PC-9 (cell line): ENCODE data around the gene NSF.

Experiments
- EZH2 ChIP-seq: fragments of 200-600 bp; sonication (generic); IDR thresholded peaks from 2 replicates; pipeline ENCODE4 v1.8.0; 2017; ENCODE audit warnings: antibody characterized with exemption, low read depth
- TF ChIP-seq, protein P1 (sequence below): fragments of 200-600 bp; sonication (generic); conservative IDR thresholded peaks from 2 replicates; pipeline ENCODE4 v1.6.1; 2017; ENCODE audit warnings: mixed run types, antibody characterized with exemption, mild to moderate bottlenecking, moderate library complexity

DNA sequence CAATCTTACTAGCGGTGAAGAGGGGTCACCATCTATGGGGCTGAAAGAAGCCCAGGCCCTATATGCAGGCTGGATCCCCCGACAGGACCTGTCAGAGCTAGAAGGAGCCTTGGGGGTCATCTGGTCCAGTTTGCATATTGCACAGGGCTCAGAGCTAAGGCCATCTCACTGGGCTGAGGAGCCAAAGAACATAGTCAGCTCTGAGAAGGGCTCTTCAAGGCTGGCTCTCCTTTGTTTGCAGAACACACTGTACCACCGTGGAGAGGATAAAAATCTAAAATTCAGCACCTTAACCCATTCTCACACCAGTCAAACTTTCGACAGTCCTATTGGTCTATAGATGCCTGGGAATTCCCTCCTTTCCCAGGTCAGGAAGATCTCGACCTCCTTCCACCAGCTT is 203.8 kb downstream of the NSF start:
- TF ChIP-seq, protein P1, sequence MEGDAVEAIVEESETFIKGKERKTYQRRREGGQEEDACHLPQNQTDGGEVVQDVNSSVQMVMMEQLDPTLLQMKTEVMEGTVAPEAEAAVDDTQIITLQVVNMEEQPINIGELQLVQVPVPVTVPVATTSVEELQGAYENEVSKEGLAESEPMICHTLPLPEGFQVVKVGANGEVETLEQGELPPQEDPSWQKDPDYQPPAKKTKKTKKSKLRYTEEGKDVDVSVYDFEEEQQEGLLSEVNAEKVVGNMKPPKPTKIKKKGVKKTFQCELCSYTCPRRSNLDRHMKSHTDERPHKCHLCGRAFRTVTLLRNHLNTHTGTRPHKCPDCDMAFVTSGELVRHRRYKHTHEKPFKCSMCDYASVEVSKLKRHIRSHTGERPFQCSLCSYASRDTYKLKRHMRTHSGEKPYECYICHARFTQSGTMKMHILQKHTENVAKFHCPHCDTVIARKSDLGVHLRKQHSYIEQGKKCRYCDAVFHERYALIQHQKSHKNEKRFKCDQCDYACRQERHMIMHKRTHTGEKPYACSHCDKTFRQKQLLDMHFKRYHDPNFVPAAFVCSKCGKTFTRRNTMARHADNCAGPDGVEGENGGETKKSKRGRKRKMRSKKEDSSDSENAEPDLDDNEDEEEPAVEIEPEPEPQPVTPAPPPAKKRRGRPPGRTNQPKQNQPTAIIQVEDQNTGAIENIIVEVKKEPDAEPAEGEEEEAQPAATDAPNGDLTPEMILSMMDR, result no peak
- no peak for TF ChIP-seq EZH2
